Osteocyte (in vitro differentiated cells): ENCODE data around the gene OR1K1. TPM values are rescaled to one million over a fixed set of nuclear protein-coding genes. Genes with fewer than 3 reads are reported as not detected.

Experiments used
- DNase-seq: peaks from one replicate; pipeline ENCODE4 v3.0.0; 2021; ENCODE audit warnings: mixed read lengths; ENCODE audit not compliant: unreplicated experiment; ENCODE audit errors: extremely low spot score
- H3K27ac Mint-ChIP-seq: one replicate; pipeline ENCODE4 v1.8.0; 2021; ENCODE audit warnings: mild to moderate bottlenecking, mixed read lengths; ENCODE audit not compliant: unreplicated experiment
- H3K27me3 Mint-ChIP-seq: one replicate; pipeline ENCODE4 v1.8.0; 2021; ENCODE audit warnings: mixed read lengths; ENCODE audit not compliant: unreplicated experiment
- H3K36me3 Mint-ChIP-seq: one replicate; pipeline ENCODE4 v1.8.0; 2021; ENCODE audit warnings: mixed read lengths; ENCODE audit not compliant: unreplicated experiment
- H3K4me1 Mint-ChIP-seq: one replicate; pipeline ENCODE4 v1.8.0; 2021; ENCODE audit warnings: mixed read lengths; ENCODE audit not compliant: unreplicated experiment
- H3K4me3 Mint-ChIP-seq: one replicate; pipeline ENCODE4 v1.8.0; 2021; ENCODE audit warnings: mild to moderate bottlenecking, moderate library complexity, mixed read lengths; ENCODE audit not compliant: unreplicated experiment
- H3K9me3 Mint-ChIP-seq: one replicate; pipeline ENCODE4 v1.8.0; 2021; ENCODE audit warnings: mixed read lengths; ENCODE audit not compliant: unreplicated experiment
- total RNA-seq: library from RNA; stranded (reverse); gene quantifications from 2 replicates; pipeline ENCODE4 v1.2.1, GENCODE V29; 2021
- TF ChIP-seq, protein P1 (sequence below): fragments of 200-600 bp; sonication (generic); IDR thresholded peaks from 2 replicates; pipeline ENCODE4 v1.5.0; 2021; ENCODE audit warnings: antibody characterized with exemption, mild to moderate bottlenecking, moderate library complexity

Gene OR1K1
- total RNA-seq, 1 donor from 2014 or later: not detected

DNA sequence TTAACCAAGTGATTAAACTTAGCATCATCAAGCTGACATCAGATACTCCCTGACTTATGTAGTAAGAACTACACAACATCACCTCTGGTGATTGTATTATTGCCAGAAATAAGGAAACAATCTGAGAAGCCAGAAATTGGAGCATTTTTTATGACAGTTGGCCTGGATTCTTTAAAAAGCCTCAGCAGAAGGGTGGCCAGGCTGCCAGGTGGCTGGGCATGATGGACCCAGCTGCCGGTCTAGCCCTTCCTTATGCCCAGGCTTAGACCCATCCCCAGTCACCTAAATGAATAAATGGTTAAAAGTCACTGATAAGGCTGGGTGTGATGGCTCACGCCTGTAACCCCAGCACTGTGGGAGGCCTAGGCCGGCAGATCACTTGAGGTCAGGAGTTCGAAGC, 12.8 kb downstream of the OR1K1 start:
- Mint-ChIP-seq H3K4me1 (peaks cover 2% of the 10 kb centered on the region), H3K27ac (no peak overlapping the region), H3K4me3 (no peak overlapping the region)

DNA sequence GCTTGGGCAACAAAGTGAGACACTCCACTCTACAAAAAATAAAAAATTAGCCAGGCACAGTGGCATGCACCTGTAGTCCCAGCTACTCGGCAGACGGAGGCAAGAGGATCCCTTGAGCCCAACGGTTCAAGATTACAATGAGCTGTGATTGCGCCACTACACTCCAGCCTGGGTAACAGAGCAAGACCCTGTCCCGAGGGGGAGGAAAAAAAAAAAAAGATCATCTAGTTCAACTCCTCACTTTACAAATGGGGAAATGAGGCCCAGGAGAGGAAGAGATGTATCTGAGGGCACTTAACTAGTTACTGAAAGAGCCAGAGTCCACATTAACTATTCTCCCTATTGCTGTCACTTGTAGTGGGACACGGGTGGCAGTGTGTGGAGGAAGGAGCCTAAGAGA, 14.6 kb downstream of the OR1K1 start:
- TF ChIP-seq, protein P1, sequence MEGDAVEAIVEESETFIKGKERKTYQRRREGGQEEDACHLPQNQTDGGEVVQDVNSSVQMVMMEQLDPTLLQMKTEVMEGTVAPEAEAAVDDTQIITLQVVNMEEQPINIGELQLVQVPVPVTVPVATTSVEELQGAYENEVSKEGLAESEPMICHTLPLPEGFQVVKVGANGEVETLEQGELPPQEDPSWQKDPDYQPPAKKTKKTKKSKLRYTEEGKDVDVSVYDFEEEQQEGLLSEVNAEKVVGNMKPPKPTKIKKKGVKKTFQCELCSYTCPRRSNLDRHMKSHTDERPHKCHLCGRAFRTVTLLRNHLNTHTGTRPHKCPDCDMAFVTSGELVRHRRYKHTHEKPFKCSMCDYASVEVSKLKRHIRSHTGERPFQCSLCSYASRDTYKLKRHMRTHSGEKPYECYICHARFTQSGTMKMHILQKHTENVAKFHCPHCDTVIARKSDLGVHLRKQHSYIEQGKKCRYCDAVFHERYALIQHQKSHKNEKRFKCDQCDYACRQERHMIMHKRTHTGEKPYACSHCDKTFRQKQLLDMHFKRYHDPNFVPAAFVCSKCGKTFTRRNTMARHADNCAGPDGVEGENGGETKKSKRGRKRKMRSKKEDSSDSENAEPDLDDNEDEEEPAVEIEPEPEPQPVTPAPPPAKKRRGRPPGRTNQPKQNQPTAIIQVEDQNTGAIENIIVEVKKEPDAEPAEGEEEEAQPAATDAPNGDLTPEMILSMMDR: no peak
- H3K9me3 Mint-ChIP-seq: no peaks in the 10 kb centered on the region
- no peak overlapping the region for H3K27ac Mint-ChIP-seq
- H3K36me3 Mint-ChIP-seq: peaks cover 19% of the 10 kb centered on the region
- no peak for DNase-seq
- H3K4me1 Mint-ChIP-seq: peaks cover 7% of the 10 kb centered on the region
- no peak overlapping the region for H3K4me3 Mint-ChIP-seq
- no peaks in the 10 kb centered on the region for H3K27me3 Mint-ChIP-seq

More for the DNA sequence above, 12.8 kb downstream of the OR1K1 start:
- H3K27me3 Mint-ChIP-seq: no peaks in the 10 kb centered on the region
- H3K9me3 Mint-ChIP-seq: no peaks in the 10 kb centered on the region
- peaks cover 14% of the 10 kb centered on the region for H3K36me3 Mint-ChIP-seq
- DNase-seq: no peak
- TF ChIP-seq, protein P1: no peak

DNA sequence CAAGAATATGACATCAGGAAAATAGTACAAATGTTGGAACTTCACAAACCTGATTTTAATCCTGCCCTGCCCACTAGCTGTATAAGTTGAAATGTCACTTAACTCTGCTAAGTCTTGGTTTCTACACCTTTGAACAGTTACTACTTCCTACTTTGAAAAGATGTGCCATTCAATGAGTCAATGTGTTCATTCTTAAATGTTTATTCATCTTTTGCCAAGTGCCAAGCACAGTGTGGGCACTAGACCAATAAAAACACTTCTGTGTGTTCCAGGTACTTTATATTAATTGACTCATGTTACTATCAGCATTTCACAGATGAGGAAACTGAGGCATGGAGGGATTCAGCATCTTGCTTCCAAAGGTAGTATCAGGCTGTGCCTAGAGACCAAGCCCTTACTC, 15.6 kb downstream of the OR1K1 start:
- no peaks in the 10 kb centered on the region for H3K9me3 Mint-ChIP-seq
- no peaks in the 10 kb centered on the region for H3K27me3 Mint-ChIP-seq
- H3K4me1 Mint-ChIP-seq: peaks cover 16% of the 10 kb centered on the region
- TF ChIP-seq, protein P1: no peak
- H3K4me3 Mint-ChIP-seq: no peak overlapping the region
- no peak overlapping the region for H3K27ac Mint-ChIP-seq
- DNase-seq: no peak
- peaks cover 24% of the 10 kb centered on the region for H3K36me3 Mint-ChIP-seq

DNA sequence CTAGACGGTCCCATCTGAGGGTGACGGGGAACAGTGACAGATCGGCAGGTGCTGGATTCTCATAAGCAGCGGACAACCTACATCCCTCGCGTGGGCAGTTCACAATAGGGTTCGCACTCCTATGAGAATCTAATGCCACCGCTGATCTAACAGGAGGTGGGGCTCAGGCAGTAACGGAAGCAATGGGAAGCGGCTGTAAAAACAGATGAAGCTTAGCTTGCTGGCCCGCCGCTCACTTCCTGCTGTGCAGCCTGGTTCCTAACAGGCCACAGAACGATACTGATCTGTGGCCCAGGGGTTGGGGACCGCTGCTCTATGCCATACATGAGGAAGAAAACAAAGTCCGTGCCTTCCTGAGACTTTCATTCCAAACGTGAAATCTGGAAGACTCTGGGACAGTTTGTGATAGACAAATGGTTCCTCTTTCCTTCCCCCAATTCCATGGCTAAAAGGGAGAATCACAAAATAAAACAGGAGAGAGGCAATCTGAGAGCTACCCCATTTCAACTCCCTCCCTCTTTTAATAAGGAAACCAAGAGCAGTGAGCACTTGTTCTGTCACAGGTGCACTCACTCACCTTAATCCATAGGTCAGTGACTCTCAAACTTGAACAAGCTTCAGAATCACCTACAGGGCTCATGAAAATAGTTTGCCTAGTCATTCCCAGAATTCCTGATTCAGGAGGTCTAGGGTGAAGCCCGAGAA, 16.4 kb downstream of the OR1K1 start:
- Mint-ChIP-seq H3K27ac (peak overlapping the region; percentile 51), H3K4me1 (peaks cover 19% of the 10 kb centered on the region), H3K27me3 (no peaks in the 10 kb centered on the region), H3K4me3 (no peak overlapping the region), H3K36me3 (peaks cover 27% of the 10 kb centered on the region), H3K9me3 (no peaks in the 10 kb centered on the region)
- TF ChIP-seq, protein P1: no peak
- no peak for DNase-seq

DNA sequence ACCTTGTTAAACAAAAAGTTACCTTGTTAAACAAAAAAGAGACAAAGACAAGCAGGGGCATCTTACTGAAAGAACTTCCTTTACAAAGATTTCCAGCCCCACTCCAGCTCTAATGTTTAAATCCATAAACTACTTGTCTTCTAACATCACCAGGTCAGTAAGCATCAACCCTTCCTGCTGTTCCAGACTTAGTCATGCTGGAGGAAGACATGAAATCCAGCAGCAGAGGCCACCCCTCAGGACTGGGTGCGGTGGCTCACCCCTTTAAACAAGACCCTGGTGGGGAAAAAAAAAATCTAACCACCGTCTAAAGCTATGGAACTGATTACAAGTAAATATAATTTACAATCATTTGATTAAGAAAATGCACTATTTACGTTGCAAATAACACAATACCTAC, 19.4 kb downstream of the OR1K1 start:
- Mint-ChIP-seq H3K4me3 (no peak overlapping the region), H3K4me1 (peaks cover 19% of the 10 kb centered on the region), H3K9me3 (no peaks in the 10 kb centered on the region), H3K27ac (peak overlapping the region; percentile 80), H3K27me3 (no peaks in the 10 kb centered on the region), H3K36me3 (peaks cover 43% of the 10 kb centered on the region)
- TF ChIP-seq, protein P1: no peak
- no peak for DNase-seq
